Measurements from ENCODE around the gene KIF18B. TPM values are rescaled to one million over a fixed set of nuclear protein-coding genes. Genes with fewer than 3 reads are reported as not detected.
A peak's percentile ranks its signal among the peaks of the same experiment; 100 is the strongest.

KIF18B gene
- polyA plus RNA-seq, 2 of the 4 experiments (the other 2 are of a cell fraction), result 19.6 to 41.7 TPM

- no peak for DNase-seq (ENCODE audit: low read depth in 1 of 2, low spot score in 1 of 2)
- Histone ChIP-seq H3K4me2 (peak within 1 kb of the TSS; percentile 55; the same call in 2 of the 3 replicates), H3K27ac (peak within 1 kb of the TSS; percentile 69 to 86), H3K4me1 (peaks cover 32% of the 10 kb centered on the region), H3K4me3 (no peak within 1 kb of the TSS), H3K9me3 (no peaks in the 10 kb centered on the region)
- TF ChIP-seq MAZ (IDR thresholded peaks at IDR 0.05; ENCODE audit: borderline replicate concordance, low read depth, low read length), result no peak
- no peak for TF ChIP-seq NPAS2 (CRISPR knock-in tag; IDR thresholded peaks at IDR 0.05; ENCODE audit: borderline replicate concordance)
- no peak for TF ChIP-seq E2F6 (IDR thresholded peaks at IDR 0.05; ENCODE audit: borderline replicate concordance, low read depth)
- no peak for TF ChIP-seq HOXA7 (CRISPR knock-in tag; IDR thresholded peaks at IDR 0.05)
- TF ChIP-seq EHF (CRISPR knock-in tag; IDR thresholded peaks at IDR 0.05), result no peak
- TF ChIP-seq SREBF2 (IDR thresholded peaks at IDR 0.05), result no peak
- no peak for TF ChIP-seq MYC (IDR thresholded peaks at IDR 0.05; ENCODE audit: borderline replicate concordance, low read length)
- no peak for TF ChIP-seq HEYL (CRISPR knock-in tag; IDR thresholded peaks at IDR 0.05)
- no peak for TF ChIP-seq JUNB (IDR thresholded peaks at IDR 0.05)
- no peak for TF ChIP-seq RARB (CRISPR knock-in tag; IDR thresholded peaks at IDR 0.05)
- ChIA-PET POLR2A (no interaction called here), CTCF (interaction anchor here (1.1 to 38.3 kb wide), 5 partner anchors 15 to 103 kb away, joined by 3 to 1853 read pairs (median 217); partner anchors contain the start of genes DCAKD, EFTUD2 and KIF18B)
- WGBS (ENCODE audit: missing lambda C conversion rate), result 81% methylated on average over 14 of the region's 17 CpGs
- no peak for ATAC-seq
- FAIRE-seq, result no peak
These were observed 32.2 kb downstream of the KIF18B start, which contains the start of gene GFAP for GRCh38 chr17:44915321-44915726. Gene GFAP (minus strand): TSS chr17:44915500. CDS start chr17:44915486, 14 bp downstream.

GRCh38 chr17:44914698-44915271 lies 32.8 kb downstream of the KIF18B start:
- no peak for ATAC-seq
- POLR2A ChIA-PET, result no interaction called here
- H3K27ac ChIP-seq, result peak overlapping the region in 1 of 2 experiments; percentile 33; a peak in 2 of 6 replicates
- no peak for FAIRE-seq
- 80% methylated on average over 18 of the region's 19 CpGs for WGBS (ENCODE audit: missing lambda C conversion rate)
- no peak for TF ChIP-seq HES2 (IDR thresholded peaks at IDR 0.05)
- TF ChIP-seq JUN (IDR thresholded peaks at IDR 0.05), result no peak
- TF ChIP-seq ATOH8 (CRISPR knock-in tag; IDR thresholded peaks at IDR 0.05; ENCODE audit: low read depth), result no peak
- no peak for TF ChIP-seq RARB (CRISPR knock-in tag; IDR thresholded peaks at IDR 0.05)
- no peak for TF ChIP-seq CHD2 (IDR thresholded peaks at IDR 0.05; ENCODE audit: low read length, partially characterized antibody)
- TF ChIP-seq POLR2A (IDR thresholded peaks at IDR 0.05; ENCODE audit: low read length), result no peak
- no peak for TF ChIP-seq E2F6 (IDR thresholded peaks at IDR 0.05; ENCODE audit: borderline replicate concordance, low read depth)
- no peak for TF ChIP-seq RCOR1 (IDR thresholded peaks at IDR 0.05; ENCODE audit: low read depth, low read length)
- TF ChIP-seq NR3C1 (IDR thresholded peaks at IDR 0.05), result no peak
- no peak overlapping the region for H3K4me3 ChIP-seq
- CTCF ChIA-PET, result interaction anchor here (1.1 to 38.3 kb wide), 7 partner anchors 8 to 184 kb away, joined by 3 to 1853 read pairs (median 107); partner anchors contain the start of genes DCAKD, EFTUD2 and KIF18B
- H3K4me2 ChIP-seq, result no peak overlapping the region
- peaks cover 38% of the 10 kb centered on the region for H3K4me1 ChIP-seq
- no peaks in the 10 kb centered on the region for H3K9me3 ChIP-seq
- DNase-seq (ENCODE audit: low read depth in 1 of 2, low spot score in 1 of 2), result no peak

GRCh38 chr17:44914148-44914547 lies 33.4 kb downstream of the KIF18B start:
- ATAC-seq (no peak), FAIRE-seq (no peak), DNase-seq (ENCODE audit: low read depth in 1 of 2, low spot score in 1 of 2) (no peak)
- CTCF ChIA-PET, result interaction anchor here (1.6 to 38.3 kb wide), 6 partner anchors 9 to 185 kb away, joined by 3 to 1853 read pairs (median 162); partner anchors contain the start of genes DCAKD, EFTUD2 and KIF18B
- POLR2A ChIA-PET, result no interaction called here
- no peak overlapping the region for H3K4me3 ChIP-seq
- H3K27ac ChIP-seq, result 0 out of 6 replicates have a peak overlapping the region, but pooled peaks of 1 of the 2 experiments have one; percentile 33
- WGBS (ENCODE audit: missing lambda C conversion rate), result 92% methylated on average over 4 of the region's 4 CpGs
- H3K9me3 ChIP-seq, result no peaks in the 10 kb centered on the region
- H3K4me2 ChIP-seq, result no peak overlapping the region
- TF ChIP-seq NFE2L2 (conservative IDR thresholded peaks at IDR 0.05; ENCODE audit: low read length), result no peak
- TF ChIP-seq MAFK (IDR thresholded peaks at IDR 0.05; ENCODE audit: partially characterized antibody), result no peak
- no peak for TF ChIP-seq ZSCAN20 (CRISPR knock-in tag; IDR thresholded peaks at IDR 0.05)
- no peak for TF ChIP-seq FOSB (CRISPR knock-in tag; IDR thresholded peaks at IDR 0.05)
- no peak for TF ChIP-seq RCOR1 (IDR thresholded peaks at IDR 0.05; ENCODE audit: low read depth, low read length)
- no peak for TF ChIP-seq ESRRA (IDR thresholded peaks at IDR 0.05; ENCODE audit: borderline replicate concordance, low read length)
- no peak for TF ChIP-seq RARB (CRISPR knock-in tag; IDR thresholded peaks at IDR 0.05)
- TF ChIP-seq JUNB (IDR thresholded peaks at IDR 0.05), result no peak
- TF ChIP-seq USF2 (IDR thresholded peaks at IDR 0.05), result no peak
- TF ChIP-seq CHD2 (IDR thresholded peaks at IDR 0.05; ENCODE audit: low read length, partially characterized antibody), result no peak
- TF ChIP-seq CBX8 (IDR thresholded peaks at IDR 0.05), result no peak
- TF ChIP-seq ZFP36 (IDR thresholded peaks at IDR 0.05; ENCODE audit: borderline replicate concordance, partially characterized antibody), result no peak
- TF ChIP-seq HOXB5 (CRISPR knock-in tag; IDR thresholded peaks at IDR 0.05), result no peak
- TF ChIP-seq MAX (IDR thresholded peaks at IDR 0.05), result no peak
- TF ChIP-seq TFCP2L1 (CRISPR knock-in tag; IDR thresholded peaks at IDR 0.05), result no peak
- H3K4me1 ChIP-seq, result peaks cover 44% of the 10 kb centered on the region
